WTC11 (cell line): ENCODE data around the gene SGMS1. TPM values are rescaled to one million over a fixed set of nuclear protein-coding genes. Genes with fewer than 3 reads are reported as not detected.

Experiments
- ATAC-seq: fragments of 200-7000 bp; cut with Tn5 transposase; 2 replicates; pipeline ENCODE4 v1.10.0; 2021; ENCODE audit warnings: mild to moderate bottlenecking, moderate library complexity
- CTCF ChIA-PET: fragments of 300-600 bp; sonication (Branson Sonifier 250); formaldehyde crosslinking; loops from one replicate; lab custom pipeline; 2021; ENCODE audit warnings: antibody characterized with exemption; lab: Charles Lee
- POLR2A ChIA-PET: fragments of 350-600 bp; sonication (Branson Sonifier 250); formaldehyde crosslinking; loops from one replicate; lab custom pipeline; 2021; ENCODE audit warnings: antibody characterized with exemption; lab: Charles Lee
- DNase-seq: peaks from one replicate; pipeline ENCODE4 v3.0.0; 2021; ENCODE audit warnings: low spot score
- H3K27ac Mint-ChIP-seq: 2 replicates; pipeline ENCODE4 v1.8.0; 2021; ENCODE audit warnings: mixed read lengths
- H3K27me3 Mint-ChIP-seq: 2 replicates; pipeline ENCODE4 v1.8.0; 2021; ENCODE audit warnings: low read depth, mild to moderate bottlenecking, moderate library complexity, mixed read lengths
- H3K36me3 Mint-ChIP-seq: 2 replicates; pipeline ENCODE4 v1.8.0; 2021; ENCODE audit warnings: mixed read lengths
- H3K4me1 Mint-ChIP-seq: 2 replicates; pipeline ENCODE4 v1.8.0; 2022; ENCODE audit warnings: mixed read lengths
- H3K4me3 Mint-ChIP-seq: 2 replicates; pipeline ENCODE4 v1.8.0; 2021; ENCODE audit warnings: mild to moderate bottlenecking, moderate library complexity, mixed read lengths
- H3K9me3 Mint-ChIP-seq: 2 replicates; pipeline ENCODE4 v1.8.0; 2021; ENCODE audit warnings: mixed read lengths
- ARID4B ChIP-seq: sonication (generic); formaldehyde crosslinking; IDR thresholded peaks from 2 replicates; pipeline ENCODE4 v1.8.0; 2023; ENCODE audit warnings: missing genetic modification reagents, mild to moderate bottlenecking, borderline replicate concordance
- ATF3 ChIP-seq: sonication (generic); formaldehyde crosslinking; conservative IDR thresholded peaks from 2 replicates; pipeline ENCODE4 v1.8.1; 2022; ENCODE audit warnings: mild to moderate bottlenecking, missing genetic modification reagents
- CREB1 ChIP-seq: sonication (generic); formaldehyde crosslinking; IDR thresholded peaks from 2 replicates; pipeline ENCODE4 v1.8.0; 2023; ENCODE audit warnings: mild to moderate bottlenecking, missing genetic modification reagents
- E2F1 ChIP-seq: sonication (generic); formaldehyde crosslinking; IDR thresholded peaks from 2 replicates; pipeline ENCODE4 v1.8.0; 2022; ENCODE audit warnings: mild to moderate bottlenecking, missing genetic modification reagents
- E2F5 ChIP-seq: sonication (generic); formaldehyde crosslinking; IDR thresholded peaks from 2 replicates; pipeline ENCODE4 v1.8.1; 2022; ENCODE audit warnings: mild to moderate bottlenecking, moderate library complexity, missing genetic modification reagents
- GTF2I ChIP-seq: fragments of 250-450 bp; sonication (Bioruptor Pico); conservative IDR thresholded peaks from 2 replicates; pipeline ENCODE4 v1.4.0; 2021; ENCODE audit warnings: mild to moderate bottlenecking
- JAZF1 ChIP-seq: fragments of 250-450 bp; sonication (Bioruptor Pico); IDR thresholded peaks from 2 replicates; pipeline ENCODE4 v1.9.0; 2021; ENCODE audit warnings: moderate library complexity, mild to moderate bottlenecking, inconsistent platforms
- MXD4 ChIP-seq: fragments of 250-450 bp; sonication (Bioruptor Pico); IDR thresholded peaks from 2 replicates; pipeline ENCODE4 v1.8.0; 2021; ENCODE audit warnings: mild to moderate bottlenecking, moderate library complexity, borderline replicate concordance
- NFE2L1 ChIP-seq: sonication (generic); formaldehyde crosslinking; IDR thresholded peaks from 2 replicates; pipeline ENCODE4 v1.8.1; 2023; ENCODE audit warnings: missing genetic modification reagents
- NFYB ChIP-seq: sonication (generic); formaldehyde crosslinking; conservative IDR thresholded peaks from 2 replicates; pipeline ENCODE4 v1.8.0; 2022; ENCODE audit warnings: low read depth, missing genetic modification reagents
- NR1H2 ChIP-seq: sonication (generic); formaldehyde crosslinking; IDR thresholded peaks from 2 replicates; pipeline ENCODE4 v1.9.0; 2021; ENCODE audit warnings: mild to moderate bottlenecking, moderate library complexity, missing genetic modification reagents
- TCF7 ChIP-seq: sonication (generic); formaldehyde crosslinking; IDR thresholded peaks from 2 replicates; pipeline ENCODE4 v1.8.0; 2022; ENCODE audit warnings: mild to moderate bottlenecking, low read depth, missing genetic modification reagents, moderate library complexity
- ZNF281 ChIP-seq: sonication (generic); formaldehyde crosslinking; IDR thresholded peaks from 2 replicates; pipeline ENCODE4 v1.8.0; 2023; ENCODE audit warnings: mild to moderate bottlenecking, missing genetic modification reagents
- ZNF423 ChIP-seq: fragments of 250-450 bp; sonication (Bioruptor Pico); IDR thresholded peaks from 2 replicates; pipeline ENCODE4 v2.1.2; 2022; ENCODE audit warnings: mild to moderate bottlenecking, moderate library complexity
- ZNF425 ChIP-seq: fragments of 250-450 bp; sonication (Bioruptor Pico); conservative IDR thresholded peaks from 2 replicates; pipeline ENCODE4 v1.9.0; 2021; ENCODE audit warnings: mild to moderate bottlenecking
- ZNF532 ChIP-seq: fragments of 250-450 bp; sonication (Bioruptor Pico); IDR thresholded peaks from 2 replicates; pipeline ENCODE4 v1.9.0; 2021; ENCODE audit warnings: mild to moderate bottlenecking, borderline replicate concordance
- ZNF671 ChIP-seq: fragments of 250-450 bp; sonication (Bioruptor Pico); IDR thresholded peaks from 2 replicates; pipeline ENCODE4 v1.8.0; 2021; ENCODE audit warnings: mild to moderate bottlenecking
- ZSCAN18 ChIP-seq: fragments of 250-450 bp; sonication (Bioruptor Pico); IDR thresholded peaks from 2 replicates; pipeline ENCODE4 v2.1.2; 2022; ENCODE audit warnings: mild to moderate bottlenecking, moderate library complexity
- total RNA-seq: library from RNA; stranded (reverse); gene quantifications from 3 replicates; pipeline ENCODE4 v1.2.3, GENCODE V29; 2021

The SGMS1 gene
- total RNA-seq, 1 experiment from 2014 or later = 13.2 TPM

- Mint-ChIP-seq H3K36me3 (0 out of 2 replicates have a peak, but pooled peaks cover under 1% of the 10 kb centered on the region), H3K27me3 (no peaks in the 10 kb centered on the region), H3K27ac (no peak overlapping the region), H3K9me3 (peaks cover 2% of the 10 kb centered on the region), H3K4me1 (peaks cover 32% of the 10 kb centered on the region), H3K4me3 (no peak overlapping the region)
- POLR2A ChIA-PET = no interaction called here
- no peak for TF ChIP-seq E2F5 (CRISPR knock-in tag)
- no peak for TF ChIP-seq JAZF1
- TF ChIP-seq ATF3 (CRISPR knock-in tag) = no peak
- no peak for TF ChIP-seq ZNF671 (CRISPR knock-in tag)
- no peak for TF ChIP-seq GTF2I (CRISPR knock-in tag)
- no peak for TF ChIP-seq ZSCAN18 (CRISPR knock-in tag)
- TF ChIP-seq ZNF532 (CRISPR knock-in tag) = no peak
- ATAC-seq = no peak
- CTCF ChIA-PET = no interaction called here
- no peak for DNase-seq
Observed at GRCh38 chr10:50541921-50542320, 81.8 kb downstream of the SGMS1 start.

- Mint-ChIP-seq H3K36me3 (no peaks in the 10 kb centered on the region), H3K27ac (no peak overlapping the region), H3K4me3 (no peak overlapping the region), H3K27me3 (no peaks in the 10 kb centered on the region), H3K9me3 (no peaks in the 10 kb centered on the region), H3K4me1 (peaks cover 32% of the 10 kb centered on the region)
- DNase-seq = no peak
- ChIA-PET POLR2A (no interaction called here), CTCF (no interaction called here)
- ATAC-seq = no peak
- no peak for TF ChIP-seq ZNF281
- TF ChIP-seq ZNF425 (CRISPR knock-in tag) = no peak
- TF ChIP-seq ARID4B = no peak
- TF ChIP-seq NFYB = no peak
- no peak for TF ChIP-seq MXD4 (CRISPR knock-in tag)
- TF ChIP-seq TCF7 = no peak
- no peak for TF ChIP-seq ZNF423 (CRISPR knock-in tag)
- TF ChIP-seq E2F1 (CRISPR knock-in tag) = no peak
- no peak for TF ChIP-seq NFE2L1 (CRISPR knock-in tag)
- no peak for TF ChIP-seq NR1H2
- no peak for TF ChIP-seq CREB1
Observed at GRCh38 chr10:50541317-50541716, 82.4 kb downstream of the SGMS1 start.
